ENCODE measurements around the gene ZNF460. TPM values are rescaled to one million over a fixed set of nuclear protein-coding genes. Genes with fewer than 3 reads are reported as not detected.

Gene ZNF460
- polyA plus RNA-seq, 1 experiment = 11.2 TPM

DNA sequence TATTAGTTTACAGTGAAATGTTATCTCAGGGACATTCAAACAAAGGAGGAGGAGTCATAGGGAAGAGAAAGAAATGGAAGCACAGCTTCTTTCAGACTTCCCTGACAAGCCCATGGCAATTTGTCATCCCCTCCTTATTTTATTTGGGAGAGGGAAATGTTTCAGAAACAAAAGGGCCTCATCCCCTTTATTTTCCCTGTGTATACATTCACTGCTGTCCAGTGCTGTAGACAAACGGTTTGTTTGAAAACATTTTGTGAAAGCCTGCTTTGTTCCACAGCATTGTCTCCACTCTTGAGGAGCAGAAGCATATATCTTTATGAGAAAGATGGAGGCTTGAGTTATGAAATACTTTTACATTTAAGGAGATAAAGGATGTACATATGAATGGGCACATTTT is 12.3 kb downstream of the ZNF460 start:
- CTCF ChIA-PET = no interaction called here
- no peak for DNase-seq (ENCODE audit: low read depth, low spot score)
- TF ChIP-seq, protein P1, sequence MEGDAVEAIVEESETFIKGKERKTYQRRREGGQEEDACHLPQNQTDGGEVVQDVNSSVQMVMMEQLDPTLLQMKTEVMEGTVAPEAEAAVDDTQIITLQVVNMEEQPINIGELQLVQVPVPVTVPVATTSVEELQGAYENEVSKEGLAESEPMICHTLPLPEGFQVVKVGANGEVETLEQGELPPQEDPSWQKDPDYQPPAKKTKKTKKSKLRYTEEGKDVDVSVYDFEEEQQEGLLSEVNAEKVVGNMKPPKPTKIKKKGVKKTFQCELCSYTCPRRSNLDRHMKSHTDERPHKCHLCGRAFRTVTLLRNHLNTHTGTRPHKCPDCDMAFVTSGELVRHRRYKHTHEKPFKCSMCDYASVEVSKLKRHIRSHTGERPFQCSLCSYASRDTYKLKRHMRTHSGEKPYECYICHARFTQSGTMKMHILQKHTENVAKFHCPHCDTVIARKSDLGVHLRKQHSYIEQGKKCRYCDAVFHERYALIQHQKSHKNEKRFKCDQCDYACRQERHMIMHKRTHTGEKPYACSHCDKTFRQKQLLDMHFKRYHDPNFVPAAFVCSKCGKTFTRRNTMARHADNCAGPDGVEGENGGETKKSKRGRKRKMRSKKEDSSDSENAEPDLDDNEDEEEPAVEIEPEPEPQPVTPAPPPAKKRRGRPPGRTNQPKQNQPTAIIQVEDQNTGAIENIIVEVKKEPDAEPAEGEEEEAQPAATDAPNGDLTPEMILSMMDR (IDR thresholded peaks at IDR 0.05; ENCODE audit: low read depth, low read length) = no peak
- peaks cover 27% of the 10 kb centered on the region for H3K9me3 ChIP-seq (ENCODE audit: control insufficient read depth, insufficient read depth, low read length)
- no peak overlapping the region for H3K27ac ChIP-seq (ENCODE audit: low read depth, low read length)
- POLR2A ChIA-PET = no interaction called here
- no peaks in the 10 kb centered on the region for H3K27me3 ChIP-seq (ENCODE audit: control insufficient read depth, insufficient read depth, low read length)
- H3K4me3 ChIP-seq (ENCODE audit: low read depth, low read length) = no peak overlapping the region

DNA sequence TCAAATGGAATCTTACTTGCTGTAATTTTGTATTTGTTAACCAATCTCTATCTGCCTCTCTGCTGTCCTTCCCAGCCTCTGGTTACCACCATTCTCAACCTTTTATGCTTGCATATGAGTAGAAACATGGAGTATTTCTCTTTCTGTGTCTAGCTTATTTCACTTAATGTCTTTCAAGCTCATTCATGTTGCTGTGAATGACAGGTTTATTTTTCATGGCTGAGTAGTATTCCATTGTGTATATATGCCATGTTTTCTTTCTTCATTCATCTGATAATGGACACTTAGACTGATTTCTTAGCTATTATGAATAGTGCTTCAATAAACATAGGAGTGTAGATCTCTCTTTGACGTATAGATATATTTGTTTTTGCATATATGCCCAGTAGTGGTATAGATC is 13.4 kb downstream of the ZNF460 start:
- Histone ChIP-seq H3K4me3 (ENCODE audit: low read depth, low read length) (no peak overlapping the region), H3K9me3 (ENCODE audit: control insufficient read depth, insufficient read depth, low read length) (peaks cover 27% of the 10 kb centered on the region), H3K27ac (ENCODE audit: low read depth, low read length) (no peak overlapping the region), H3K27me3 (ENCODE audit: control insufficient read depth, insufficient read depth, low read length) (no peaks in the 10 kb centered on the region)
- no peak for DNase-seq (ENCODE audit: low read depth, low spot score)
- ChIA-PET POLR2A (no interaction called here), CTCF (no interaction called here)
- TF ChIP-seq, protein P1 (IDR thresholded peaks at IDR 0.05; ENCODE audit: low read depth, low read length) = no peak

DNA sequence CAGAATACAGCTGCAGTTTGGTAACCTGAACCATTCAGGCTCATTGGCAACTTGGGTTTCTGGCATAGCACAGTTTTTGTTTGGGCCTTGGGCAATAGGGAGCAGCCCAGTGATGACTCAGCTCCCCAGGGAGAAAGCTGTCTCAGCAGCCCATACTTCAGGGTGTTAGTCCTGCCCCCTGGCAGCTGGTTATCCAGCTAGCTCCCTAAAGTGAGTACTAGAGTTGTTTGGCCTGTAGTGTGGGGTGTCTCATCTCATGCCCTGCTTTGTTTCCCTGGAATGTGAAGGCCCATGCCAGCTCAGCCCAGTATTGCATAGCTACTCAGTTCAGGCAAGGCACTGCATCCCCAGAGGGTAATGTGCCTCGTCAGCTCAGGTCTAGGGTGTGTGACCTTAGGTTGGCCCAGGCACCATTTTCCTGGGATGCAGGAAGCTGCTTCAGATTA is 21.8 kb downstream of the ZNF460 start:
- H3K27ac ChIP-seq (ENCODE audit: low read depth, low read length) = peak overlapping the region; percentile 80
- H3K4me3 ChIP-seq (ENCODE audit: low read depth, low read length) = no peak overlapping the region
- H3K27me3 ChIP-seq (ENCODE audit: control insufficient read depth, insufficient read depth, low read length) = no peaks in the 10 kb centered on the region
- no peaks in the 10 kb centered on the region for H3K9me3 ChIP-seq (ENCODE audit: control insufficient read depth, insufficient read depth, low read length)
- CTCF ChIA-PET = interaction anchor here (0.8 to 1.1 kb wide), 3 partner anchors 12 to 19 kb away, joined by 3 to 5 read pairs (median 4); no protein-coding TSS in a partner anchor
- TF ChIP-seq, protein P1 (IDR thresholded peaks at IDR 0.05; ENCODE audit: low read depth, low read length) = peak; percentile 4; the same call in 1 of the 2 replicates
- POLR2A ChIA-PET = interaction anchor here (0.5 to 1.3 kb wide), 8 partner anchors 9 to 88 kb away, joined by 3 to 10 read pairs (median 5); partner anchors contain the start of genes ZNF304 and ZNF548
- DNase-seq (ENCODE audit: low read depth, low spot score) = peak; percentile 87

DNA sequence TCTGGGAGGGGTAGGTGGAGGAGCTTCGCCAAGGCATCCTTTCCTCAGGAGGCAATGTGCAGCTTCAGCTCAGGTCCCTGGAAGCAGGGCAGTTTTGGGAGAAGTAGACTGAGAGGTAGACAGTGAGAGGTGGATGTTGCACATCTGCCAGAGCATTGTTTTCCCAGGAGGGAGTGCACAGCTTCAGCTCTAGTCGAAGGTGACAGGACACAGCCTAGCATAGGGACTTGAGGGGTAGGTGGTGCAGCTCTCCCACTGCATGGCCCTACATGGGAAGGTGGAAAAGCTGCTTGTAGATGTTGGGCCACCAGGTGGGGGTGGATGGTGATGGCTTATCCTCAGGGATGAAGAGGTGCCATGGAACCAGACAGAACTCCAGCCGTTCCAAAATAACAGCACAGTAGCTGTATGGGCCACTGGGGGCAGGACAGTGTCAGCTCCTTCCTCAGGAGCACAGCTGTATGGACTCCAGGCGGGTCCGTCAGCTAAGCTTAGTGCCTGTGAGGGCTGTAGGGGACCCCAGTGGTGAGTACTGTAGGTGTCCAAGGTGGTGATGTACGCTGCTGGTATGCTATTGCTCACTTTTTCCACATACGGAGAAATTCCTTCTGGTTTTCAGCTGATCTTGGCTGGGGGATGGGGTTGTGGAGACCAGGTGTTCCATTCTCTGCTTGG is 22.6 kb downstream of the ZNF460 start:
- Histone ChIP-seq H3K27me3 (ENCODE audit: control insufficient read depth, insufficient read depth, low read length) (no peaks in the 10 kb centered on the region), H3K27ac (ENCODE audit: low read depth, low read length) (peak overlapping the region; percentile 80), H3K4me3 (ENCODE audit: low read depth, low read length) (no peak overlapping the region), H3K9me3 (ENCODE audit: control insufficient read depth, insufficient read depth, low read length) (no peaks in the 10 kb centered on the region)
- no peak for DNase-seq (ENCODE audit: low read depth, low spot score)
- ChIA-PET CTCF (interaction anchor here (1.1 kb wide), 1 partner anchor 14 kb away, joined by 5 read pairs; no protein-coding TSS in a partner anchor), POLR2A (interaction anchor here (0.7 to 1.1 kb wide), 2 partner anchors 14 to 48 kb away, joined by 3 to 4 read pairs; partner anchors contain the start of gene ZNF304)
- TF ChIP-seq, protein P1 (IDR thresholded peaks at IDR 0.05; ENCODE audit: low read depth, low read length) = no peak

DNA sequence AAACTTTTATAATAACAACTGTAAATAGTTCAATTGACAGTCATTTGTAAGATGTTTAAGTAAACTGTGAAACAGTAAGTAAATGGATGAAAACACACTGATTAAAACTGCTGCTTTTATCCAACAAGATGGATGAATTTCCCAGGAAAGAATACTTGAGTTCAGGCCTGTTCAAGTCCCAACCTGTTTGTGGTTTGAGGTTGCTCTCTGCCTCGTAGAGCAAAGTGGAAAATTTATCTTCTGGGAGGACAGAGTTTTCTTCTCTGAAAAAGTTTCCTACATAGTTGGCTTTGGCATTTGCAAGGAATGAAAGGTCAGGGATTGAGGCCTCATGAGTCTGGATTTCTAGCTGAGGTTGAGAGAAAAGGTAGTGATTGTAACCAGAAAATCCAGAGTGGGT is 24.8 kb downstream of the ZNF460 start:
- TF ChIP-seq, protein P1 (IDR thresholded peaks at IDR 0.05; ENCODE audit: low read depth, low read length) = no peak
- H3K27ac ChIP-seq (ENCODE audit: low read depth, low read length) = no peak overlapping the region
- no peak overlapping the region for H3K4me3 ChIP-seq (ENCODE audit: low read depth, low read length)
- no peaks in the 10 kb centered on the region; the same call in 1 of the 2 replicates for H3K9me3 ChIP-seq (ENCODE audit: control insufficient read depth, insufficient read depth, low read length)
- H3K27me3 ChIP-seq (ENCODE audit: control insufficient read depth, insufficient read depth, low read length) = no peaks in the 10 kb centered on the region
- CTCF ChIA-PET = no interaction called here
- POLR2A ChIA-PET = no interaction called here
- DNase-seq (ENCODE audit: low read depth, low spot score) = no peak

All from AG04450 (cell line).